HG03045 (cell line): ENCODE measurements around the gene NUFIP2.
"Not testable (repeated sequence)": the region's sequence is repeated elsewhere in the genome, so short reads cannot be mapped to it uniquely, and the experiment has no call there.

Experiments used
- ATAC-seq: cut with Tn5 transposase; IDR thresholded peaks from one replicate; pipeline ENCODE4 v1.9.1; 2021; ENCODE audit warnings: mild to moderate bottlenecking, moderate library complexity; ENCODE audit not compliant: unreplicated experiment

Gene NUFIP2

DNA sequence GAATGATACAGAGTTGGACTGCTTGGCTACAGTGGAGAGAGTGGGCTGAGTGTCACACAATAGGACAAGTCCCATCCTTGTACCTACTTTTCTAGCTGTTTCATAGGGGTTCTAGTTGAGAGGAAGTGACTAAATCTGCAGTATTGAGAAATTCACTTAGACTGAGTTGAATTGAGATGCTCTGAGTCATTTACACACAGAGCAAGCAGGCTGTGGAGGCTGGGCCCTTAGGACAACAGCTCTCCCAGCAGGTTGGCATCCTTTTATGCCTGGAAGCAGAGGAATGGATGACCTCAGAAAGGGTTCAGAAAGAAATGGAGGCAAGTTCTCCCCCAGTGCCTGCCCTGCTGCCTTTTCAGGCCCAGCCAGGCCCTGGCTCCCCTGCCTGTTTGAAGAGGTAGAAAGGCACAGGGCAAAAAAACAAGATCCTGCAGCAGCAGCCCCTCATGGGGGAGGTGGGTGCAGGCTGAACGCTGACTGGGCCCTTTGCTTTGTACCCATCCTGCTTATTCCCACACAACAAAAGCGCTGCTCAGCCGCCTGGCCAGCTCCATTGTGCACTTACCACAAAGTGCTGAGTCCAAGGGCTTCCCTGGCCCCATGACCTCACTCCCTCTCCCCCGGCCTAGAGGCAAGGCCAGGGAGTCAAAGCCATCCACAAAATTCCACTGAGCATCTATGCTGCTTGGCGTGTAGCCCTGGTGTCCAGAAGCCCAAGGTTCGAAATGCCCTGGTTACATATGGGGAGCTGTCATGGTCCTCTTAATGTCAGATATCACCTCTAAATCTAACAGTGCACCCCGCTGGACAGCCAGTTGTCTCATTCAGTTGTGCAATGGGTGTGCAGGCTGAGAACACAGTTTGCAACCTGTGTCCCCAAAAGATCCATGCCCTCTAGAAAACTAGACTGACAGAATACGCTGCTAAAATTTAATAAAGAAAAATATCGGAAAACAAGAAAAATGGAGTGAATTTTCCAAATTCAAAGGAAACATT lies 52.7 kb downstream of the NUFIP2 start:
- ATAC-seq: no peak

DNA sequence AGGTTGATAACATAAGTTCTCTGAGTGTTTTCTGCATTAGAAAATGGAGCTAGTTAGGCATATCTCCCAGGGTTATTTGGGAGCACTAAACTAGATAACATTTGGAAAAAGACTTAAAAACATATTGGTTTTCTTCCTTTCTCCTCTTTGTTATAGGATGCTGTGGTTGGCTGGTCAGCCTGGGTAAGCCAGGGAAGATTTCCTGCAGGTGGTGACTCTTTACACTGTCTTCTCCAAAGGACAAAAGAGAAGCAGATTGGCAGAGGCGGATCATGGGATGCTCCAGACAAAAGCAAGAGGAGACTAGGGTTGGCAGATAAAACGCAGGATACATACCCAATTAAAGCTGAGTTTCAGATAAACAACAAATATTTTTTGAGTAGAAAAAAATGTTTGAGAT lies 53.5 kb downstream of the NUFIP2 start:
- no peak for ATAC-seq

DNA sequence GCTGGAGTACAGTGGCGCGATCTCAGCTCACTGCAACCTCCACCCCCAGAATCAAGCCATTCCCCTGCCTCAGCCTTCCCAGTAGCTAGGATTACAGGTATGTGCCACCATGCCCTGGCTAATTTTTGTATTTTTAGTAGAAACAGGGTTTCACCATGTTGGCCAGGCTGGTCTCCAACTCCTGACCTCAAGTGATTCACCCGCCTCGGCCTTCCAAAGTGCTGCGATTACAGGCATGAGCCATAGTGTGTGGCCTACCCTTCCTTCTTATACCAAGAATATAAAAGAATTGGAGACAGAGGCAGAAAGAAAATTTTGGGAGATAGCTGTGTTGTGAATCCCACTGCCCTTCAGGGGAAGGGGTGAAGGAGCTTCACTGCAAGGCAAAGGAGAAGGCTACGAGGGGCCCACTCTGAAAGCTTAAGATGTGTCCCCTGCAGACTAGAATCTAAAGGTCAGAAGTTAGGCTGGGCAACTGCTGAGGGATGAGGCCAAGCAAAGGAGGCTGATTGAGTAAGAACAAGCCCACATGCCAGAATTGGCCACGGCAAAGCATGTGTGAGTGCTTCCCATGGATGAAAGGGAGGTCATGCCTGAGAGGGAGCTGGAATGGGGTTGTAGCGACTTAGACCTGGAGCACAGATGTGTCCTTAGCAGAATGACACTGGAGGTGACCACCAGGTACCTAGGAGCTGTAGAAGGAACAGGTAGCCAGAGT lies 55.7 kb downstream of the NUFIP2 start:
- no peak for ATAC-seq

DNA sequence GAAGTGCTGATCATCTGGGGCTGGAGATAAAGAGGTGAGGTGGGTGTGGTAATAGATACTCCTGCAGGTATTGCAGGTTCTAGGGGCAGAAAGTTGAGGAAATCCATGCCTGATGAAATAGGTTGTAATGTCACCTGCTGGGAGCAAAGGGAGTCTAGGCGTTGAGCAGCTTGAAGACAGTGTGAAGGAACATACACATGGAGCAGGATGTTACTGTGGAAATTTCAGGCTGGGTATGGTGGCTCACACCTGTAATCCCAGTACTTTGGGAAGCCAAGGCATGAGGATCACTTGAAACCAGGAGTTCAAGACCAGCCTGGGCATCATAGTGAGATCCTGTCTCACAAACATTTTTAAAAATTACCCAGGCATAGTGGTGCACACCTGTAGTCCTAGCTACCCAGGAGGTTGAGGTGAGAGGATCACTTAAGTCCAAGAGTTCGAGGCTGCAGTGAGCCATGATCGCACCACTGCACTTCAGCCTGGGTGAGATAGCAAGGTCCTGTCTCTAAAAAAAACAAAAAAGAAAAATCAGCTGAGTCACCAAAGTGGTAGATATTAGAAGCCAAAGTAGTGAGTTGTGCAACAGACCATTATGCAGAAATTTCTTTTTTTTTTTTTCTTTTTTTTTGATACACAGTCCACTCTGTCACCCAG lies 56.3 kb downstream of the NUFIP2 start:
- ATAC-seq: no peak

DNA sequence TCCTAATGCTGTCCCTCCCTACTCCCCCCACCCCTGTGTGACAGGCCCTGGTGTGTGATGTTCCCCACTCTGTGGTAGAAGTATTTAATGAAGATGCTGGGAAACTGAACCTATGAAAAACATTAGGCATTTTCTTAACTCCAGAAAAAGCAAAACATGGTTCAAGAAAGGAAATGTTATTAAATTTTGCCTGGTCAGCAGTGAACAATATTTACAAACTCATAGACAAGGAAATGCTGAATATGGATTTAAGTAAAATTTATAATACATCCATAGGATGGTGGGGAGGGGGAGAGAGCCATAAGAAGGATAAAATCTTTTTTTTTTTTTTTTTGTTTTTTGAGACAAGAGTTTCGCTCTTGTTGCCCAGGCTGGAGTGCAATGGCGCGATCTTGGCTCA lies 58.0 kb downstream of the NUFIP2 start:
- no peak for ATAC-seq

DNA sequence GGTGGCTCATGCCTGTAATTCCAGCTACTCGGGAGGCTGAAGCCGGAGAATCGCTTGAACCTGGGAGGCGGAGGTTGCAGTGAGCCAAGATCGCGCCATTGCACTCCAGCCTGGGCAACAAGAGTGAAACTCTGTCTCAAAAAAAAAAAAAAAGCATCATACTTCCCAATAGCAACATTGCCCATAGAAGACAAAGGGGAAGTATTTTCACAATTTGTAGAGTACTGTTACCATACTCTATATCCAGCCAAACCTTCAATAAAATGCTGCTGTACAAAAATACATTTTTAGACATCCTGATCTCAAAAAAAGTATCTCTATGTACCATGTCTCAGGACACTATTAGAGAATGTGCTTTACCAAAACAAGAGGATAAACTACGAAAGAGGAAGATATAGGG lies 59.0 kb downstream of the NUFIP2 start:
- not testable (repeated sequence) for ATAC-seq

DNA sequence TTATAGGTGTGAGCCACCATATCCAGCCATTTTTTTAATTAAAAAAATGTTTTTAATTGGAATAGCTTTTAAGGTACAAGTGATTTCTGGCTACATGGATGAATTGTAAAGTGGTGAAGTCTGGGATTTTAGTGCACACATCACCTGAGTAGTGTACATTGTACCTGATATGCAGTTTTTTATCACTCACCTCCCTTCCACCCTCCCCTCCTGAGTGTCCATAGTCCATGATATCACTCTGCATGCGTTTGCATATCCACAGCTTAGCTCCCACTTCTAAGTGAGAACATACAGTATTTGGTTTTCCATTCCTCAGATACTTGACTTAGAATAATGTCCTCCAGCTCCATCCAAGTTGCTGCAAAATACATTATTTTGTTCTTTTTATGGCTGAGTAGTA lies 60.6 kb downstream of the NUFIP2 start:
- no peak for ATAC-seq

DNA sequence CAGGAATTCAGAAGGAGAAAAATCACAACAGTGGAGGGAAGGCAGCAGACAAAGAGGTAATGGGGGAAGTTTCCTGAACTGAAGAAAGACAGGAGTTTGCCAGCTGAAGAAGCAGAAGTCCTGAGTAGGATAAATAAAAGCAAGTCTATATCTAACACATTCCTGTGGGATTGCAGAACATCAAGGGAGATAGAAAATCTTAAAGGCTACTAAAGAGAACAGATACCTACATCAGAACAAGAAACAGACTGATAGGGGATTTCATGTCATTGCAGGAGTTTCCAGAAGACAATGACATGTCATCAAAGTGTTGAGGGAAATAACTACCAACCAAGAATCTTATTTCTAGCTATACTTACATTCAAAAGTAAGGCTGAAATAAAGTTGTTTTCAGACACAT lies 68.6 kb downstream of the NUFIP2 start:
- ATAC-seq: no peak

DNA sequence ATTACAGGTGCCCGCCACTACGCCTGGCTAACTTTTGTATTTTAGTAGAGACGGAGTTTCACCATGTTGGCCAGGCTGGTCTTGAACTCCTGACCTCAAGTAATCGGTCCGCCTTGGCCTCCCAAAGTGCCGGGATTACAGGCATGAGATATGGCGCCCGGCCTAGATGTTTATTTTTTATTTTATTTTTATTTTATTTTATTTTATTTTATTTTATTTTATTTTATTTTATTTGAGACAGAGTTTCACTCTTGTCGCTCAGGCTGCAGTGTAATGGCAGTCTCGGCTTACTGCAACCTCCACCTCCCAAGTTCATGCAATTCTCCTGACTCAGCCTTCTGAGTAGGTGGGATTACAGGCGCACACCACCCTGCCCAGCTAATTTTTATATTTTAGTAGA lies 72.6 kb downstream of the NUFIP2 start:
- ATAC-seq: not testable (repeated sequence)

DNA sequence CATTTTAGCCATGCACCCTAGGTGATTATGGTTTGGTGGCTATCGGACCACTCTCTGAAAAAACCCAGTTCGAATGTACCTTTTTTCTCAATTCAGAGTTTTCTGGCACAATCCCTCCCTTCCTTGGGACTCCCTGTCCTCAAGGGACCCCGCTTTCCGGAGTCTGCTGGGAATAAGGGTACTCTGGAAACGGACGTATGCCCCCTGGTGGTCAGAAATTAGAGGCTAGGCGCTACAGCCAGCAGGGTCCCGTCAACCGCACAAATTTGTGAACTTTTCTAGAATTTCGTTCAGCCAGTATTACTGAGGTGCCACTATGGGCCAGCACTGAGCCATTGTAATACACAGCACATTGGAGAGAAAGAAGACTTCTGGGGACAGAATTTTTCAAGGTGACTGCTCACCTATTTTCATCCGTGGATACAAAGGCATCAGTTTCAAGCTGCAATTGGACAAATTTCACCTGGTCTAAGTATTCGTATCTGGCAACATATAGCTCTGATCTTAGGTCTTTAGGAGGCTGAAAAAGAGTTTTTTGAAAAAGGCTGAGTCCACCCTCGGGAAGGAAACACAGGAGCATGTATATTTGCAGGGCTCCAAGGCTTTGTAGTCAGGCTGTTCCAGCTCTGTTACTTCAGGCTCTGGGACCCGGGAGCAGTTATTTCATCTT lies 74.4 kb downstream of the NUFIP2 start:
- ATAC-seq: no peak

DNA sequence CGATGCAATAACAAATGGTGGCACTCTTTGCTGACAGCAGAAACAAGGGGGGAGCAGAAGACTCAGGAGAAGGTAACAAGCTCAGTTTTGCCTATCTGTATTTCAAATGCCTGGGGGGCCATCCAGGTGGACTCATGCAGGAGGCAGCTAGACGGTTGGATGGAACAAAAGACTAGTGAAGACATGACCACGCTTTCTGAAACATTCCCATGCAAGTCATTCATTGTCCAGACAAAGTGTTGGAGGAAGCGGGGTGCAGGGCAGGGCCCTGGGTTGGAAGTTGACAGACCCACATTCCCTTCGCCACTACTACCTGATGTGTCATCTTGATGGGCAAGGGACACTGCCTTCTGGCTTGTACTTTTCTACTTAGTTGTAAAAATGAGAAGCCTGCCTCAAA lies 77.1 kb downstream of the NUFIP2 start:
- ATAC-seq: no peak

DNA sequence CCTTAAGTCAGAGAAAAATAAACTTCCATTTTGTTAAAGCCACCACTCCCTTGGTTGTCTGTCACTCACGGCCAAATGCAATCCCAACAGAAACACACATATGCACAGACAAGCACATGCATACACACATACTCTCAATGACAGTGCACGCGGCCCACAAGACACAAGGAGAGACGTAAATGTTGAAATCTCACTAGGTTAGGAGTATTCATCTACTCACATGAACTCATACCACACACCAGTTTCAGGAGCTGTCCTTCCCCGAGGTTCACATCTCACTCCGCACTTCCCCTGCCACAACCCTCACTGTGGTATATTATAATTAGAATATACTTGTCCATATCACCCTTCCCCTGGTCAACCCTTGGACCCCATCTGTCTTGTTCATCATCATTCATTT lies 77.8 kb downstream of the NUFIP2 start:
- ATAC-seq: no peak

DNA sequence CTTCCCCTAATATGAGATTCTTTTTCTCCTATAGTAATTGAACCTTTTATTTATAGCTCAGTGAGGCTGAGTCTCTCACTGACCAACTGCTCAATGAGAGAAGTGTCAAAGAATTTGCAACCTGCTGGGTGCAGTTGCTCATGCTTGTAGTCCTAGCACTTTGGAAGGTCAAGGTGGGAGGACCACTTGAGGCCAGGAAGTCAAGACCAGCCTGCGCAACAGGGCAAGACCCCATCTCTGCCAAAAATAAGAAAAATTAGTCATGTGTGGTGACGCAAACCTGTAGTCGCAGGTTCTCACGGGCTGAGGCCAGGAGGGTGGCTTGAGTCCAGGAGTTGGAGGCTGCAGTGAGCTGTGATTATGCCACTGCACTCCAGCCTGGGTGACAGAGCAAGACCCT lies 78.2 kb downstream of the NUFIP2 start:
- ATAC-seq: no peak

DNA sequence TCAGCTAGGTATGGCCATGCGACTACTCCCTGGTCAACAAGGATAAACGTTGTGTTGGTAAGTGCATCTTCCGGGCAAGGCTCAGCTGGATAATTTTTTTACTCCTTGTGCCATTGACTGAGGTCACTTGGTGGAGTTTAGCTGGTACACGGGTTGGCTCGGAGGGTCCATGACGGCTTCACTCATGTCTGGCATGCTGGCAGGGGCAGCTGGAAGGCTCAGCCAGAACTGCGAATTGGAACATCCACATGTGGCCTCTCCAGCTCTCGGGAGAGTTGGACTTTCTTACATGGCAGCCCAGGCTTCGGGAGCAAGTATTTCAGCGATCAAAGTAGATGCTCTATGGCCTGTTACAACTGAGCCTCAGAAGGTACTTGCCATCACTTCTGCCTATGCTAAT lies 78.8 kb downstream of the NUFIP2 start:
- ATAC-seq: no peak

DNA sequence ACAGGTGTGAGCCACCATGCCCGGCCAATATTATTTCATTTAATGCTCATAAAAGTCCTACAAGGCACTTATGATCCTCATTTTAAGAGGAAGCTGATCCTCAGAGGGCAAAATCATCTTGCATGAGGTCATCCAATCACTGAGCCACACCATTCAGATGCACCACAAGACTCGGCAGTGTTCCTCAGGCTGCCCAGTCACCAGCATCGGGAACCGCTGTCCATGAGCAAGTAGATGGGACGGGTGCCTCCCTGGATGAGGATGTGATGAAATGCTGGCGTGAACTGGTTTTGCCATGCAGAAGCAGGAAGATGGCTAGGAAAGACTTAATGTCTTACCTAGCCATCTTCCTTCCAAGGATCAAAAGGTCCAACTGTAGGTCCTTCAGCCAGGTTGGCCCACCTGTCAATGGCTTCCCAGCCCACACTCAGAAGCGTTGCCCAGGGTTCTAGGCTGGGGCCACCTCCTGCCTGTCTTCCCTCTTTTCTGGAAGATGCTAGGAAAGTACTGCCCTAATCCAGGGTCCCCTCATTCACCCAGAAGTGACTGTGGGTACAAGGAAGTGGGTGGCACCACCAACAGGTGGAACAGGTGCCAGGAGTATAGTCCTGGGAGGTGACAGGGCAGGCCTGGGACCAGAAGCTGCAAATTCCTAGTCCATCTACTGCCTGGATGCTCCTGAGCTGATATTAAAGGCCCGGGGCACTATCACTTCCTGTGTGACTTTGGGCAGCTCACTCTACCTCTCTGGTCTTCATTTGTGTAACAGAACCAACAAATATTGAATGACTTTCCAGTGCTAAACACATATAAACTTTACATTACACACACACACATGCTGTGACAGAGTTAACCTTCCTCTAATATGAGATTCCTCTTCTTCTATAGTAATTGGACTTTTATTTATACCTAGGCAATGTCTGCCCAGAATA lies 79.5 kb downstream of the NUFIP2 start:
- no peak for ATAC-seq

DNA sequence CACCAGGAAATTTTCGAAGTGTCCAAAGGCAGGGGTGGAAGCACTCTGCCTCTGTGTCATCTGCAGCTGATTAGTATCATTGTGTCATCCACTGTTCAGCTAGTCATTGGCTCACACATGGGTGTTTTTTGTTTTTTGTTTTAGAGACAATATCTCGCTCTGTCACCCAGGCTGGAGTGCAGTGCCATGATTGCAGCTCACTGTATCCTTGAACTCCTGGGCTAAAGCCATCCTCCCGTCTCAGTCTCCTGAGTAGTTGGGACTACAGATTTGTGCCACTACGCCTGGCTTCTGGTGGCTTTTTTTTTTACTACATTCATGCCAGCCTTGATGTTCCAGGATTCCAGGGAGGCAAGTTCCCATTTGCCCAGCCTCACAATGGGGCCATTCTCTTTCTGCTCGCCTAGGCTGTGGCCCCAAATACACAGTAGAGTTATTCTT lies 81.2 kb downstream of the NUFIP2 start:
- no peak for ATAC-seq

DNA sequence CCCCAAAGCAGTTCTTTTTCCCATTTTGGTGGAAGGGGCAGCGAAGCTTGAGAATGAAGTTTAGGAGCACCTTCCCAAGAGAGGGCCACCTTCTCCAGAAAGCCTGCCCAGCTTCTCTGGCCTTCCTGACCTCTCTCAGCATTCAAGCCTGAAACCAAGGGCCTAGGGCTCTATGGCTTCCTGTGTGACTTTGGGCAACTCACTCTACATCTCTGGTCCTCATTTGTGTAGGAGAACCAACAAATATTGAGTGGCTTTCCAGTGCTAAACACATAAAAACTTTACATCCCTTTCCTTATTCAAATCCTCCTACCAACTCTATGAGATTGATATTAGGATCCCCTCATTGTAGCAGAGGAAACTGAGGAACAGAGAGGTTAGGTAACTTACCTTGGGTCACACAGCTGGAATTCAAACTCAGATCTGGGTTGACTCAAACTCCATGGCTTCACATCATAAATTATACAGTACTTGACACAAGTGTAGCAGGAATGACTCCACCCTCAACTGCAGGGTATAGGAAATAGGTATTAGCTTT lies 81.8 kb downstream of the NUFIP2 start:
- no peak for ATAC-seq

DNA sequence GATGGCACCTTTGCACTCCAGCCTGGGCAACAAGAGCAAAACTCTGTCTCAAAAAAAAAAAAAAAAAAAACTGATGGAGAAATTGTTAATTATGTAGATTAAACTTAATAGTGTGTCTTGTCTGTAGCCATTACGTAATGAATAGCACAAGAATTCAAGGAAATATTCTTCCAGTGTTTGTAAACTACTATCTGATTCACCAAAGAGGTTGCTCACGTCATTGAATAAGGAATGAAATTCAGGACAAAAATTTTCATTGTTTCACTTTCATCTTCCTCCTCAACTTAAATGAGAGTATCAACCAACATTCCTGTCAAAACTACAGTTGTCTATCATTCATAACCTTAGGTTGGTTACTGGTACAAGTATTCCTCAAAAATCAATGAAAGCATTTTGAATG lies 83.1 kb downstream of the NUFIP2 start:
- ATAC-seq: no peak

DNA sequence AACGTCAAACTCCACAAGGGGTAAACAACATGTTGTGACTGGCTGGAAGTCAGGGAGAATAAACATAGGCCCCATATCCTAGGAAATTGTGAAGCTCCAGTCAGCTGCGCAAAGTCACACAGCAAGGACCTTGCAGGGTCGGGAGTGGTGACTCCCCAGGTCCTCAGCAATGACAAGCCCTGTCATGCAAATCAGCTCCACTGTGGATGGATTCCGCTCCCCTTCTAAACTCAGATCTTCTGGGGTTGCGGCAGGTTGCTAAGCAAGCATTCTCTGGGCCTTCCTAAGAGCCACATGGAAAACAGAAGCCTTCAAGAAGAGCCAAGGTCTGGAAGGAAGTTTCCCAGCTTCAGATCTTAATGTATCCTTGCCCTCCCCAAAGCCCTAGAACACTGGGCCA lies 84.9 kb downstream of the NUFIP2 start:
- no peak for ATAC-seq

DNA sequence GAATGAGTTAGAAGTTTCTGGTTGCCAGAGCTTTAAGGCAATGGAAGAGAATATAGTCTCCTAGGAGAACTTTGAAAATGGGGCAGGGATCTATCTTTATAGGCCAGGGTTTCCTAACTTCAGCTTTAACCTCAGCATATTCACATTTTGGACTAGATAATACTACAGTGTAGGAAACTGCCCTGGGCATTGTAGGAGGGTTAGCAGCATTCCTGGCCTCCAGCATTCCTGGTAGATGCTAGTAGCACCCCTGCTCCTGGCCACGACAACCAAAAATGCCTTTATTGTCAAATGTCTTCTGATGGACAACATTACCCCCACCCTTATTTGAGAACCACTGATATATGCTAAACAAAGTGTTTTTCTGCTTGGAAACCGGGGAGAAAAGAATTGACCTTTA lies 86.0 kb downstream of the NUFIP2 start:
- ATAC-seq: no peak
